ENCODE results near the gene ZNF236. TPM values are rescaled to one million over a fixed set of nuclear protein-coding genes. Genes with fewer than 3 reads are reported as not detected.
"Not testable (repeated sequence)": the region's sequence is repeated elsewhere in the genome, so short reads cannot be mapped to it uniquely, and the experiment has no call there.

Gene ZNF236
- total RNA-seq = 10 to 100 TPM; 18.2 to 24.3 TPM

- H3K36me3 Mint-ChIP-seq (ENCODE audit: low read depth) = peaks cover 30% of the 10 kb centered on the region
- DNase-seq = peak; percentile 73
- ATAC-seq = peak; percentile 67
- no peaks in the 10 kb centered on the region for H3K9me3 Mint-ChIP-seq (ENCODE audit: insufficient read depth)
- peak within 1 kb of the TSS; percentile 92 for H3K4me3 Mint-ChIP-seq
- peaks cover 49% of the 10 kb centered on the region for H3K4me1 Mint-ChIP-seq (ENCODE audit: low read depth)
- H3K27me3 Mint-ChIP-seq (ENCODE audit: low read depth) = no peaks in the 10 kb centered on the region
- ChIA-PET CTCF (interaction anchor here (0.7 kb wide), 1 partner anchor 19 kb away, joined by 3 read pairs; no protein-coding TSS in a partner anchor), POLR2A (interaction anchor here (0.7 to 3.4 kb wide), 8 partner anchors 15 to 1612 kb away, joined by 3 to 13 read pairs (median 4); partner anchors contain the start of gene TSHZ1)
- peak within 1 kb of the TSS; percentile 91 for H3K27ac Mint-ChIP-seq
These were observed at the start of gene ZNF236 for GRCh38 chr18:76822506-76823160. Gene ZNF236 (plus strand): TSS chr18:76822557. CDS start chr18:76822608, 51 bp downstream.

- H3K27ac Mint-ChIP-seq = no peak overlapping the region
- H3K9me3 Mint-ChIP-seq (ENCODE audit: insufficient read depth) = peaks cover 22% of the 10 kb centered on the region
- no peaks in the 10 kb centered on the region for H3K4me1 Mint-ChIP-seq (ENCODE audit: low read depth)
- CTCF ChIA-PET = no interaction called here
- H3K4me3 Mint-ChIP-seq = no peak overlapping the region
- peaks cover 24% of the 10 kb centered on the region for H3K27me3 Mint-ChIP-seq (ENCODE audit: low read depth)
- H3K36me3 Mint-ChIP-seq (ENCODE audit: low read depth) = peaks cover 8% of the 10 kb centered on the region
- DNase-seq (no peak), ATAC-seq (no peak)
- POLR2A ChIA-PET = no interaction called here
These were observed 49.7 kb upstream of the ZNF236 start for GRCh38 chr18:76772665-76773064.

GRCh38 chr18:76777036-76777435, 45.3 kb upstream of the ZNF236 start:
- H3K36me3 Mint-ChIP-seq (ENCODE audit: low read depth); H3K9me3 Mint-ChIP-seq (ENCODE audit: insufficient read depth); H3K27ac Mint-ChIP-seq; H3K4me3 Mint-ChIP-seq; H3K4me1 Mint-ChIP-seq (ENCODE audit: low read depth); ATAC-seq; DNase-seq: not testable (repeated sequence)
- CTCF ChIA-PET = interaction anchor here (1.0 kb wide), 1 partner anchor 26 kb away, joined by 3 read pairs; no protein-coding TSS in a partner anchor
- POLR2A ChIA-PET = interaction anchor here (0.6 kb wide), 1 partner anchor 10 kb away, joined by 3 read pairs; no protein-coding TSS in a partner anchor
- H3K27me3 Mint-ChIP-seq (ENCODE audit: low read depth) = peaks cover 16% of the 10 kb centered on the region

GRCh38 chr18:76783786-76784484, 38.4 kb upstream of the ZNF236 start:
- DNase-seq = no peak
- Mint-ChIP-seq H3K9me3 (ENCODE audit: insufficient read depth) (no peaks in the 10 kb centered on the region), H3K4me1 (ENCODE audit: low read depth) (no peaks in the 10 kb centered on the region), H3K27ac (no peak overlapping the region), H3K36me3 (ENCODE audit: low read depth) (no peaks in the 10 kb centered on the region), H3K4me3 (no peak overlapping the region), H3K27me3 (ENCODE audit: low read depth) (peaks cover 18% of the 10 kb centered on the region)
- ChIA-PET POLR2A (no interaction called here), CTCF (no interaction called here)
- no peak for ATAC-seq

- Mint-ChIP-seq H3K27ac (no peak overlapping the region), H3K4me3 (no peak overlapping the region), H3K27me3 (ENCODE audit: low read depth) (peaks cover 22% of the 10 kb centered on the region), H3K9me3 (ENCODE audit: insufficient read depth) (no peaks in the 10 kb centered on the region), H3K36me3 (ENCODE audit: low read depth) (peaks cover 4% of the 10 kb centered on the region), H3K4me1 (ENCODE audit: low read depth) (peaks cover 4% of the 10 kb centered on the region)
- POLR2A ChIA-PET = no interaction called here
- ATAC-seq = no peak
- CTCF ChIA-PET = interaction anchor here (1.0 kb wide), 1 partner anchor 17 kb away, joined by 4 read pairs; no protein-coding TSS in a partner anchor
- DNase-seq = no peak
These were observed 36.5 kb upstream of the ZNF236 start for GRCh38 chr18:76785872-76786271.

- H3K27me3 Mint-ChIP-seq (ENCODE audit: low read depth) = peaks cover 18% of the 10 kb centered on the region
- H3K27ac Mint-ChIP-seq = no peak overlapping the region
- no peak overlapping the region for H3K4me3 Mint-ChIP-seq
- peaks cover 4% of the 10 kb centered on the region for H3K4me1 Mint-ChIP-seq (ENCODE audit: low read depth)
- no peak for ATAC-seq
- ChIA-PET CTCF (interaction anchor here (1.7 kb wide), 1 partner anchor 13 kb away, joined by 4 read pairs; no protein-coding TSS in a partner anchor), POLR2A (interaction anchor here (1.2 kb wide), 1 partner anchor 13 kb away, joined by 4 read pairs; no protein-coding TSS in a partner anchor)
- peaks cover 4% of the 10 kb centered on the region for H3K36me3 Mint-ChIP-seq (ENCODE audit: low read depth)
- no peak for DNase-seq
- peaks cover 6% of the 10 kb centered on the region for H3K9me3 Mint-ChIP-seq (ENCODE audit: insufficient read depth)
These were observed 33.6 kb upstream of the ZNF236 start for GRCh38 chr18:76788571-76789317.

- Mint-ChIP-seq H3K4me3 (no peak overlapping the region), H3K36me3 (ENCODE audit: low read depth) (peaks cover 4% of the 10 kb centered on the region), H3K4me1 (ENCODE audit: low read depth) (peaks cover 8% of the 10 kb centered on the region), H3K9me3 (ENCODE audit: insufficient read depth) (peaks cover 6% of the 10 kb centered on the region), H3K27ac (no peak overlapping the region), H3K27me3 (ENCODE audit: low read depth) (peaks cover 16% of the 10 kb centered on the region)
- CTCF ChIA-PET = interaction anchor here (3.2 kb wide), 1 partner anchor 12 kb away, joined by 19 read pairs; no protein-coding TSS in a partner anchor
- DNase-seq = no peak
- ATAC-seq = no peak
- POLR2A ChIA-PET = no interaction called here
These were observed 31.3 kb upstream of the ZNF236 start for GRCh38 chr18:76791106-76791505.

- H3K27ac Mint-ChIP-seq = peak overlapping the region; percentile 43
- H3K4me3 Mint-ChIP-seq = no peak overlapping the region
- H3K27me3 Mint-ChIP-seq (ENCODE audit: low read depth) = peaks cover 14% of the 10 kb centered on the region
- ChIA-PET POLR2A (no interaction called here), CTCF (interaction anchor here (3.2 kb wide), 1 partner anchor 11 kb away, joined by 19 read pairs; no protein-coding TSS in a partner anchor)
- peaks cover 4% of the 10 kb centered on the region for H3K36me3 Mint-ChIP-seq (ENCODE audit: low read depth)
- DNase-seq (no peak), ATAC-seq (no peak)
- H3K9me3 Mint-ChIP-seq (ENCODE audit: insufficient read depth) = peaks cover 8% of the 10 kb centered on the region
- H3K4me1 Mint-ChIP-seq (ENCODE audit: low read depth) = peaks cover 8% of the 10 kb centered on the region
These were observed 30.7 kb upstream of the ZNF236 start for GRCh38 chr18:76791642-76792041.

DNA sequence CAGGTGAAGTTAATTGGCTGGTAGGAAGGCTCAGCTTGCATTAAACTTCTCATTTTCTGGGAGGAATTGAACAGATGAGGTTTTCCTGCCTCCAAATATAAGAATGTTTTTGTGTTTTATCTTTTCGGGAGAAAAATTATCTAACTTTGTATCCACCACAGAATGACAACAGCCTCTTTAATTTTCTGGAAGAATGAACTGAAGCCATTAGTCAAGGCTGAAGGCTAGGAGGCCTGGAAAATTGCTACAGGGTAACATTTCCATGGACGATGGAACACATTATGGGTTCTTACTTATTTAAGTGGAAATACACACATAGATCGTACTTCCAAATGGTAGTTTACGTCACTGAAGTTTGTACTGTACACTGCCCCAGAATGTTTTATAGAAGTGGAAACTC, 28.0 kb upstream of the ZNF236 start:
- peaks cover 18% of the 10 kb centered on the region for H3K27me3 Mint-ChIP-seq (ENCODE audit: low read depth)
- H3K36me3 Mint-ChIP-seq (ENCODE audit: low read depth) = peaks cover 4% of the 10 kb centered on the region
- H3K4me1 Mint-ChIP-seq (ENCODE audit: low read depth) = peaks cover 8% of the 10 kb centered on the region
- POLR2A ChIA-PET = no interaction called here
- CTCF ChIA-PET = interaction anchor here (1.4 kb wide), 1 partner anchor 9 kb away, joined by 9 read pairs; no protein-coding TSS in a partner anchor
- no peak overlapping the region for H3K27ac Mint-ChIP-seq
- H3K4me3 Mint-ChIP-seq = no peak overlapping the region
- no peak for ATAC-seq
- H3K9me3 Mint-ChIP-seq (ENCODE audit: insufficient read depth) = peaks cover 9% of the 10 kb centered on the region
- no peak for DNase-seq

- Mint-ChIP-seq H3K4me3 (peak overlapping the region; percentile 28), H3K4me1 (ENCODE audit: low read depth) (peaks cover 14% of the 10 kb centered on the region), H3K27ac (no peak overlapping the region), H3K9me3 (ENCODE audit: insufficient read depth) (no peaks in the 10 kb centered on the region), H3K27me3 (ENCODE audit: low read depth) (peaks cover 8% of the 10 kb centered on the region), H3K36me3 (ENCODE audit: low read depth) (no peaks in the 10 kb centered on the region)
- CTCF ChIA-PET = interaction anchor here (0.6 to 4.5 kb wide), 23 partner anchors 11 to 849 kb away, joined by 3 to 64 read pairs (median 8); no protein-coding TSS in a partner anchor
- ATAC-seq = peak; percentile 94
- DNase-seq = peak; percentile 56
- POLR2A ChIA-PET = interaction anchor here (0.6 to 0.9 kb wide), 2 partner anchors 14 to 16 kb away, joined by 3 read pairs; no protein-coding TSS in a partner anchor
These were observed 20.5 kb upstream of the ZNF236 start for GRCh38 chr18:76801567-76802505.

All from activated CD8-positive, alpha-beta T cell treated with anti-CD3 and anti-CD28 coated beads, Interleukin-2, amount 10 ng/mL, durations not matched to agents 7 days and 5 days (primary cell).